ENCODE data around the gene ATP4A. TPM values are rescaled to one million over a fixed set of nuclear protein-coding genes. Genes with fewer than 3 reads are reported as not detected.
"Not testable (repeated sequence)": the region's sequence is repeated elsewhere in the genome, so short reads cannot be mapped to it uniquely, and the experiment has no call there.

The ATP4A gene
- polyA plus RNA-seq: not detected

GRCh38 chr19:35563207-35563829 is at the start of gene ATP4A:
TSS of gene ATP4A (minus strand) at chr19:35563658. CDS start at chr19:35563629, 29 bp downstream.
- DNase-seq: no peak
- Mint-ChIP-seq H3K4me1 (peaks cover 0 to 5% of the 10 kb centered on the region in 2 donors), H3K9me3 (no peaks in the 10 kb centered on the region), H3K4me3 (no peak within 1 kb of the TSS), H3K27ac (no peak within 1 kb of the TSS), H3K36me3 (no peaks in the 10 kb centered on the region), H3K27me3 (ENCODE audit: low read depth in 3 of 3) (peaks cover 12 to 16% (median 12%) of the 10 kb centered on the region in 3 donors)

DNA sequence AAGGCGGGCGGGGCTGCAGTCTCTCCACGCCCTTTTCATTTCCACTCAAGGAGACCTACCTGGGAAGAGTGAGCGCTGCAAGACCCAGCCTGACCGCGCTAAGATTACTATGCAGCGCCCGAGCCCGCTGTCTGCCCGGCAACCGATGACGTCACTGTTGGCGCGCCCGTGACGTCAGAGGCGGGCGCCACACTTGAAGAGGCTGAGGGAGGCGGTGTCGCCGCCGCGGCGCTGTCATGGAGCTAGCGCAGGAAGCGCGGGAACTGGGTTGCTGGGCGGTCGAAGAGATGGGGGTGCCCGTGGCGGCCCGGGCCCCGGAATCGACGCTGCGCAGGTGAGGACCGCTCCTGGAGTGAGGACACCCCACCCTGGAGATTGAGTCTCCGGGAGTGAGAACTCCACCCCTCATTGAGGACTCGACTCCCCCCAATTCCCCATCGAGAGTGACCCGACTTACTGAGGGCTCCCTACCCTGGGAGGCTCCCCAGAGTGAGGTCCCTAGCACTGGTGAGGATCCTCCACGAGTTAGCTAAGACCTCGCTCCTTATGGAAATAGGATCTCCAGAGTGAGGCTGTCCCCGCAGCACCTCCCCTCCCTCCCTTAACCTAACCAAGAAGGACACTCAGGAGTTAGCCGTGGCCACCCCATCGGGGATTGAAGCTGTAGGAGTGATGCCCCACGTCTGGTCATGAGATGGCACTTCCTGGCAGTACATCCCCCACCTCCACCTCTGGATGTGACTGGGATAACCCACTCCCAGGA is 49.3 kb upstream of the ATP4A start, which contains the start of gene HAUS5:
Gene HAUS5 (plus strand): TSS at position 177 of the 763 bp plus-strand sequence. CDS start 60 bp downstream, at position 237.
- Mint-ChIP-seq H3K36me3 (peaks cover 5 to 8% (median 7%) of the 10 kb centered on the region in 3 donors), H3K4me3 (peak within 1 kb of the TSS; percentile 83 to 92 (median 87)), H3K9me3 (peaks cover 0 to 6% (median 2%) of the 10 kb centered on the region in 6 donors), H3K4me1 (peaks cover 12 to 17% of the 10 kb centered on the region in 2 donors), H3K27me3 (ENCODE audit: low read depth in 3 of 3) (peaks cover 3 to 6% (median 3%) of the 10 kb centered on the region in 3 donors), H3K27ac (peak within 1 kb of the TSS; percentile 64 to 89 (median 88))
- peak; percentile 93 to 95 (median 95) for DNase-seq

- Mint-ChIP-seq H3K4me3 (peak overlapping the region; percentile 83 to 92 (median 87)), H3K36me3 (peaks cover 5 to 8% (median 7%) of the 10 kb centered on the region in 3 donors), H3K27me3 (ENCODE audit: low read depth in 3 of 3) (peaks cover 3 to 6% (median 3%) of the 10 kb centered on the region in 3 donors), H3K9me3 (peaks cover 0 to 6% (median 2%) of the 10 kb centered on the region in 6 donors), H3K4me1 (peaks cover 12 to 17% of the 10 kb centered on the region in 2 donors), H3K27ac (peak overlapping the region; percentile 64 to 89 (median 88))
- DNase-seq: no peak
Observed at GRCh38 chr19:35612224-35612558, 48.7 kb upstream of the ATP4A start.

GRCh38 chr19:35609851-35610353 is 46.4 kb upstream of the ATP4A start:
- Mint-ChIP-seq H3K4me3 (no peak overlapping the region), H3K27ac (no peak overlapping the region), H3K36me3 (peaks cover 0 to 4% (median 0%) of the 10 kb centered on the region in 3 donors), H3K4me1 (peaks cover 12 to 17% of the 10 kb centered on the region in 2 donors), H3K9me3 (peaks cover 0 to 6% (median 2%) of the 10 kb centered on the region in 6 donors), H3K27me3 (ENCODE audit: low read depth in 3 of 3) (peaks cover 3 to 6% (median 6%) of the 10 kb centered on the region in 3 donors)
- no peak for DNase-seq

DNA sequence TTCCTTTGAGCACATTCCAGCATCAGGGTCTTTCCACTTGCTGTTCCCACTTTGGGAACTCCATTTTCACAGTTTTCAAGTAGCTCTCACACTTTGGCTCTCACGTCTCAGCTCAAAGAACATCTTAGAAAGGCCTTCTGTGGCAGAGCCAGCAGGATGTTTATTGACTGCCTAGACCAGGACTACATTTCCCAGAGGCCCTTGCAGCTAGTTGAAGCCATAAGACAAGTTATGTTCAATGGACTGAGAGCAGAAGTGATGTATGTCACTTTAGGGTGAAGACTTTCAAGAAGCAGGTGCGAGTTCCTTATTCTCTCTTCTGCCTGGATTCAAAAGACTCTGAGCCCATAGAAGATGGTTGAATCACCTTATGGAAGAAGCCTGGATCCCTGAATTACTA is 44.8 kb upstream of the ATP4A start:
- H3K27me3 Mint-ChIP-seq (ENCODE audit: low read depth in 3 of 3): peaks cover 6 to 7% (median 6%) of the 10 kb centered on the region in 3 donors
- H3K4me3 Mint-ChIP-seq: no peak overlapping the region
- H3K9me3 Mint-ChIP-seq: peaks cover 0 to 6% (median 2%) of the 10 kb centered on the region in 6 donors
- H3K36me3 Mint-ChIP-seq: peaks cover 0 to 3% (median 0%) of the 10 kb centered on the region in 3 donors
- peaks cover 12% of the 10 kb centered on the region in 2 donors for H3K4me1 Mint-ChIP-seq
- H3K27ac Mint-ChIP-seq: no peak overlapping the region
- no peak for DNase-seq

- H3K4me3 Mint-ChIP-seq: no peak overlapping the region
- peaks cover 0 to 4% (median 0%) of the 10 kb centered on the region in 3 donors for H3K36me3 Mint-ChIP-seq
- H3K27ac Mint-ChIP-seq: no peak overlapping the region
- peaks cover 6 to 9% (median 6%) of the 10 kb centered on the region in 3 donors for H3K27me3 Mint-ChIP-seq (ENCODE audit: low read depth in 3 of 3)
- H3K9me3 Mint-ChIP-seq: peaks cover 0 to 6% (median 2%) of the 10 kb centered on the region in 6 donors
- no peak for DNase-seq
- H3K4me1 Mint-ChIP-seq: peaks cover 7 to 11% of the 10 kb centered on the region in 2 donors
Observed at GRCh38 chr19:35607661-35608060, 44.2 kb upstream of the ATP4A start.

DNA sequence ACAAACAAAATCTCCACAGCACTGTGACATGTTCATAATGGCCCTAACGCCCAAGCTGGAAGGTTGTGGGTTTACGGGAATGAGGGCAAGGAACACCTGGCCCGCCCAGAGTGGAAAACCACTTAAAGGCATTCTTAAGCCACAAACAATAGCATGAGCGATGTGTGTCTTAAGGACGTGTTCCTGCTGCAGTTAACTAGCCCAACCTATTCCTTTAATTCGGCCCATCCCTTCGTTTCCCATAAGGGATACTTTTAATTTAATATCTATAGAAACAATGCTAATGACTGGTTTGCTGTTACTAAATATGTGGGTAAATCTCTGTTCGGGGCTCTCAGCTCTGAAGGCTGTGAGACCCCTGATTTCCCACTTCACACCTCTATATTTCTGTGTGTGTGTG is 43.7 kb upstream of the ATP4A start:
- not testable (repeated sequence) for H3K27me3 Mint-ChIP-seq (ENCODE audit: low read depth in 3 of 3); H3K36me3 Mint-ChIP-seq; H3K9me3 Mint-ChIP-seq; DNase-seq; H3K27ac Mint-ChIP-seq; H3K4me3 Mint-ChIP-seq; H3K4me1 Mint-ChIP-seq

GRCh38 chr19:35604436-35604835 is 41.0 kb upstream of the ATP4A start:
- not testable (repeated sequence) for H3K9me3 Mint-ChIP-seq, H3K4me3 Mint-ChIP-seq, DNase-seq, H3K36me3 Mint-ChIP-seq, H3K4me1 Mint-ChIP-seq, H3K27ac Mint-ChIP-seq
- peaks cover 1 to 10% (median 8%) of the 10 kb centered on the region in 3 donors for H3K27me3 Mint-ChIP-seq (ENCODE audit: low read depth in 3 of 3)

GRCh38 chr19:35601971-35602370 is 38.5 kb upstream of the ATP4A start:
- Mint-ChIP-seq H3K4me3 (no peak overlapping the region), H3K27me3 (ENCODE audit: low read depth in 3 of 3) (peaks cover under 1 to 12% (median 9%) of the 10 kb centered on the region in 3 donors), H3K9me3 (no peaks in the 10 kb centered on the region), H3K27ac (no peak overlapping the region), H3K4me1 (no peaks in the 10 kb centered on the region), H3K36me3 (peaks cover 0 to 4% (median 0%) of the 10 kb centered on the region in 3 donors)
- no peak for DNase-seq

DNA sequence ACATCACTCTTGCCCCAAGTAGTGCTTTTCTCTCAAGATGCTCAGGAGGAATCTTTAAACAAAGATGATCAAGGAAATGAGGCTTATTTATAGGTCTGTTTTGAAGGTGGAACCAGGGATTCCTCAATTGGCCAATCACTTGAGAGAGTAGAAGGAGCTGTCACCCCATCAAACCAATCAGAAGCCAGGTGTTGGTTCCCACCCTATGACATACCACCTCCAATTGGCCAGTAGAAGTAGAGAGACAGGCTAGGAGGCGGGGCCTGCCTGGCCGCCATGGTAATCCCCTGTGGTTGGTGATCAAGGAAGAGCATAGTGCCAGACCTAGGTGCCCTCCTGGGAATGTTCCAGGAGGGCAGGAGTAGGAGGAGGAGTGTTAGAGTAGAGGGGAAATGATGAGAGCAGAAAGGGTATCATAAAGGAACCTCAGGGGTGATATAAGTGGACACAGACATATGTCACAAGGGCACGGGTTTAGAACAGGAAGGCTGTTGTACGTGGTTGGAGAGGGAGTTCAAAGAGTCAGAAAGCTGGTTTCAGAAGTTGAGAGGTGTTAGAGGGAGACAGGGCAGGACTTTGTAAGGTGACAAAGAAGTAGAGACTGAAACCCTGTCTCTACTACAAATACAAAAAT is 33.0 kb upstream of the ATP4A start:
- Mint-ChIP-seq H3K36me3 (no peaks in the 10 kb centered on the region), H3K9me3 (no peaks in the 10 kb centered on the region), H3K27ac (peak overlapping the region in 1 of 6 donors; percentile 6), H3K27me3 (ENCODE audit: low read depth in 3 of 3) (peaks cover 2 to 11% (median 6%) of the 10 kb centered on the region in 3 donors), H3K4me1 (no peaks in the 10 kb centered on the region), H3K4me3 (no peak overlapping the region)
- DNase-seq: peak in 1 of 3 donors; percentile 12

DNA sequence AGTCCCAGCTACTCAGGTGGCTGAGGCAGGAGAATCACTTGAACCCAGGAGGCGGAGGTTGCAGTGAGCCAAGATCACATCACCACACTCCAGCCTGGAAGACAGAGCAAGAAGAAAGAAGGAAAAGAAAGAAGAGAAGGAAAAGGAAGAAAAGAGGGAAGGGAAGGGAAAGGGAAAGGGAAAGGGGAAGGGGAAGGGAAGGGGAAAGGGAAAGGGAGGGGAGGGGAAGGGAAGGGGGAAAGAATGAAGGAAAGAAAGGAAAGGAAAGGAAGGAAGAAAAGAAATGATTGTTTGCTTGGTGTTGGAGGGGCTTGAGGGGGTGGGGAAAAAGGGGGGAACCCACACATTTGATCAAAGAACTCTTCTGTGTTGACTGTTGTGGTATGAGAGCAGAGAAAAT is 32.5 kb upstream of the ATP4A start:
- H3K4me3 Mint-ChIP-seq: no peak overlapping the region
- no peaks in the 10 kb centered on the region for H3K9me3 Mint-ChIP-seq
- no peak overlapping the region for H3K27ac Mint-ChIP-seq
- DNase-seq: no peak
- peaks cover 2 to 11% (median 6%) of the 10 kb centered on the region in 3 donors for H3K27me3 Mint-ChIP-seq (ENCODE audit: low read depth in 3 of 3)
- no peaks in the 10 kb centered on the region for H3K4me1 Mint-ChIP-seq
- H3K36me3 Mint-ChIP-seq: no peaks in the 10 kb centered on the region

- DNase-seq; H3K27ac Mint-ChIP-seq; H3K36me3 Mint-ChIP-seq; H3K27me3 Mint-ChIP-seq (ENCODE audit: low read depth in 3 of 3); H3K4me1 Mint-ChIP-seq; H3K9me3 Mint-ChIP-seq; H3K4me3 Mint-ChIP-seq: not testable (repeated sequence)
Observed at GRCh38 chr19:35595026-35595425, 31.6 kb upstream of the ATP4A start.

- H3K36me3 Mint-ChIP-seq: no peaks in the 10 kb centered on the region
- peak in 2 of 3 donors; percentile 12 to 23 for DNase-seq
- no peaks in the 10 kb centered on the region for H3K9me3 Mint-ChIP-seq
- H3K4me1 Mint-ChIP-seq: no peaks in the 10 kb centered on the region
- peaks cover 2 to 4% (median 2%) of the 10 kb centered on the region in 3 donors for H3K27me3 Mint-ChIP-seq (ENCODE audit: low read depth in 3 of 3)
- no peak overlapping the region for H3K4me3 Mint-ChIP-seq
- no peak overlapping the region for H3K27ac Mint-ChIP-seq
Observed at GRCh38 chr19:35592226-35592625, 28.8 kb upstream of the ATP4A start.
